HepG2 (cell line): ENCODE measurements around the gene KIF22. TPM values are rescaled to one million over a fixed set of nuclear protein-coding genes. Genes with fewer than 3 reads are reported as not detected.

Source experiments
- CHCHD3 ChIP-seq: sonication (generic); formaldehyde crosslinking; IDR thresholded peaks from 2 replicates; pipeline ENCODE4 v1.8.0; 2022; ENCODE audit warnings: mild to moderate bottlenecking, missing genetic modification reagents, moderate library complexity
- ELK4 ChIP-seq: sonication (generic); formaldehyde crosslinking; IDR thresholded peaks from 2 replicates; pipeline ENCODE4 v1.9.0; 2021; ENCODE audit warnings: missing genetic modification reagents, borderline replicate concordance
- GTF2F1 ChIP-seq: fragments of 150-350 bp; IDR thresholded peaks from 2 replicates; pipeline ENCODE4 v1.6.1; 2014; ENCODE audit warnings: low read length
- HMGA1 ChIP-seq: sonication (generic); formaldehyde crosslinking; conservative IDR thresholded peaks from 2 replicates; pipeline ENCODE4 v1.4.0; 2020; ENCODE audit warnings: missing genetic modification reagents
- KLF11 ChIP-seq: IDR thresholded peaks from 2 replicates; pipeline ENCODE4 v1.6.1; 2016; ENCODE audit warnings: missing compliant biosample characterization
- MED13 ChIP-seq: sonication (generic); formaldehyde crosslinking; IDR thresholded peaks from 2 replicates; pipeline ENCODE4 v1.5.0; 2020; ENCODE audit warnings: missing genetic modification reagents
- RBFOX2 ChIP-seq: fragments of 200-400 bp; formaldehyde crosslinking; IDR thresholded peaks from 2 replicates; pipeline ENCODE4 v1.6.1; 2017; ENCODE audit warnings: low read depth, mild to moderate bottlenecking, low read length
- SOX6 ChIP-seq, 2 experiments: fragments of 450-650 bp in 1 of 2; sonication (generic) in 1 of 2; formaldehyde crosslinking in 1 of 2; IDR thresholded peaks; 2 replicates each; pipeline versions ENCODE4 v1.4.0 to v1.6.1; 2017 to 2020; ENCODE audit warnings: antibody characterized with exemption in 1 of 2, mild to moderate bottlenecking in 1 of 2, missing genetic modification reagents in 1 of 2
- SSRP1 ChIP-seq: IDR thresholded peaks from 2 replicates; pipeline ENCODE4 v1.6.1; 2016; ENCODE audit warnings: control low read depth
- TBX3 ChIP-seq: fragments of 450-650 bp; IDR thresholded peaks from 2 replicates; pipeline ENCODE4 v1.6.1; 2017; ENCODE audit warnings: antibody characterized with exemption, mild to moderate bottlenecking, inconsistent platforms, borderline replicate concordance
- ZBED4 ChIP-seq: sonication (generic); formaldehyde crosslinking; IDR thresholded peaks from 2 replicates; pipeline ENCODE4 v1.4.0; 2020; ENCODE audit warnings: missing genetic modification reagents, borderline replicate concordance
- ZBTB8A ChIP-seq: sonication (generic); formaldehyde crosslinking; IDR thresholded peaks from 2 replicates; pipeline ENCODE4 v1.4.0; 2020; ENCODE audit warnings: mild to moderate bottlenecking, low read depth, missing genetic modification reagents, borderline replicate concordance
- ZFP41 ChIP-seq: sonication (generic); formaldehyde crosslinking; IDR thresholded peaks from 2 replicates; pipeline ENCODE4 v1.4.0; 2020; ENCODE audit warnings: mild to moderate bottlenecking, missing genetic modification reagents, borderline replicate concordance
- ZNF138 ChIP-seq: sonication (generic); formaldehyde crosslinking; IDR thresholded peaks from 2 replicates; pipeline ENCODE4 v1.5.0; 2020; ENCODE audit warnings: mild to moderate bottlenecking, low read depth, missing genetic modification reagents
- ZNF432 ChIP-seq: sonication (generic); formaldehyde crosslinking; IDR thresholded peaks from 2 replicates; pipeline ENCODE4 v1.5.0; 2020; ENCODE audit warnings: missing genetic modification reagents, mild to moderate bottlenecking, borderline replicate concordance
- ZNF546 ChIP-seq: sonication (generic); formaldehyde crosslinking; conservative IDR thresholded peaks from 2 replicates; pipeline ENCODE4 v1.8.1; 2023; ENCODE audit warnings: mild to moderate bottlenecking, missing genetic modification reagents
- ZNF709 ChIP-seq: sonication (generic); formaldehyde crosslinking; IDR thresholded peaks from 2 replicates; pipeline ENCODE4 v1.5.0; 2020; ENCODE audit warnings: mild to moderate bottlenecking, missing genetic modification reagents
- ZSCAN9 ChIP-seq: IDR thresholded peaks from 2 replicates; pipeline ENCODE4 v1.6.1; 2016; ENCODE audit warnings: borderline replicate concordance
- polyA plus RNA-seq, 8 experiments: library from polyadenylated mRNA; depleted of rRNA in 3 of 8; stranded (reverse) in 7 of 8; unstranded in 1 of 8; fragments of >200 nt; fragmentation: Illumina TruSeq in 4 of 8; extraction: Trizol in 4 of 8; gene quantifications; 2 replicates each; pipeline versions ENCODE4 v1.2.1 to v1.2.3, GENCODE V29; 2011 to 2016; ENCODE audit warnings: low read depth in 4 of 8, missing spikeins in 1 of 8, mixed read lengths in 1 of 8; ENCODE audit not compliant: insufficient read depth in 1 of 8
- total RNA-seq, 5 experiments: library from RNA; depleted of rRNA; stranded (reverse); fragments of >200 nt; fragmentation: Illumina TruSeq; extraction: Trizol; gene quantifications; 2 replicates each; pipeline ENCODE4 v1.2.3, GENCODE V29; 2016; ENCODE audit warnings: low read depth in 1 of 5
- TF ChIP-seq, protein P1 (sequence below), 2 experiments: sonication (generic) in 1 of 2; formaldehyde crosslinking in 1 of 2; IDR thresholded peaks; 2 replicates each; pipeline versions ENCODE4 v1.4.0 to v1.6.1; 2016 to 2020; ENCODE audit warnings: borderline replicate concordance in 1 of 2, low read depth in 1 of 2, mild to moderate bottlenecking in 1 of 2, missing genetic modification reagents in 1 of 2

KIF22 gene
- total and polyA plus RNA-seq, 2 of the 13 experiments (the other 11 are each of a cell fraction or from before 2014, with no cell fraction given): 95.8 to 118 TPM

DNA sequence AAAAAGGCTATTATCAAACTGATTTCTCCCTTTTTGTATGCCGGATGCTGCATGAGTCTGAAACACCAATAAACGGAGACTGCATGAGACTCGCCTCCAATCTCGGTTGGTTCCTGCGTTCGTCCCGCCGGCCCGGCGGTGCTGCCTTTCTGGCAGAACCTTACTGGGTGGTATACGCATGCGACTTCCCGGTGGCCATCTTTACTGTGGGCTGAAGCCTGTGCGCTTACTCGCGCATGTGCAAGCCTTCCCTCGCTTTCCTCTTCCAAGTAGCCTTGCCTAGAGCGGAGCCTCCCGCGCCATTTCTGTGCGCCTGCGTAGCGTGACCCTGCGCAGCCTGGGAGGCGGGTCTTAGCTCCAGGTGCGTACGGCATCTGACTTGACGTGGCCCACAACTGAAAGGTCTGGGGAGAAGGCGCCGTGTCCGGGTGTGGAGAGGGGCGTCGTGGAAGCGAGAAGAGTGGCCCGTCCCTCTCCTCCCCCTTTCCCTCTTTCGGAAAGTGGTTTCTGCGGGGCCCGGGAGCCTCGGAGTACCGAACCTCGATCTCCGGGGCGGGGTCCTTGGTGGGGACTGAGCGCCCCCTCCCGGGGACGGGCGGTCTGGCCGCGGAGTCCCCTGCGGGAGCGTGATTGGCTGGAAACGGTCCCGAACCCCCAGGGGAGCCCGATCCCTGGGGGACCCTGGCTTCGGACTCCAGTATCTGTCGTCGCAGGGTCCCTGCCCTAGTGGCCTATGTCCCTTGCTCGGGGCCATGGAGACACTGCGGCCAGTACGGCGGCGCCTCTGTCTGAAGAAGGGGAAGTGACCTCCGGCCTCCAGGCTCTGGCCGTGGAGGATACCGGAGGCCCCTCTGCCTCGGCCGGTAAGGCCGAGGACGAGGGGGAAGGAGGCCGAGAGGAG, 25.5 kb downstream of the KIF22 start, which contains the start of gene PAGR1 (continued):
- TF ChIP-seq, protein P1, sequence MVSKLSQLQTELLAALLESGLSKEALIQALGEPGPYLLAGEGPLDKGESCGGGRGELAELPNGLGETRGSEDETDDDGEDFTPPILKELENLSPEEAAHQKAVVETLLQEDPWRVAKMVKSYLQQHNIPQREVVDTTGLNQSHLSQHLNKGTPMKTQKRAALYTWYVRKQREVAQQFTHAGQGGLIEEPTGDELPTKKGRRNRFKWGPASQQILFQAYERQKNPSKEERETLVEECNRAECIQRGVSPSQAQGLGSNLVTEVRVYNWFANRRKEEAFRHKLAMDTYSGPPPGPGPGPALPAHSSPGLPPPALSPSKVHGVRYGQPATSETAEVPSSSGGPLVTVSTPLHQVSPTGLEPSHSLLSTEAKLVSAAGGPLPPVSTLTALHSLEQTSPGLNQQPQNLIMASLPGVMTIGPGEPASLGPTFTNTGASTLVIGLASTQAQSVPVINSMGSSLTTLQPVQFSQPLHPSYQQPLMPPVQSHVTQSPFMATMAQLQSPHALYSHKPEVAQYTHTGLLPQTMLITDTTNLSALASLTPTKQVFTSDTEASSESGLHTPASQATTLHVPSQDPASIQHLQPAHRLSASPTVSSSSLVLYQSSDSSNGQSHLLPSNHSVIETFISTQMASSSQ (IDR thresholded peaks at IDR 0.05; ENCODE audit: low read depth): no peak
- TF ChIP-seq, protein P1 (CRISPR knock-in tag; IDR thresholded peaks at IDR 0.05; ENCODE audit: borderline replicate concordance): peak; percentile 71; the same call in 1 of the 2 replicates
- TF ChIP-seq CHCHD3: peak; percentile 97
- TF ChIP-seq ELK4 (CRISPR knock-in tag): no peak
- TF ChIP-seq KLF11: peak; percentile 20; the same call in 1 of the 2 replicates
- TF ChIP-seq ZNF138 (CRISPR knock-in tag): 0 out of 2 replicates have a peak, but pooled peaks have one; percentile 78
- no peak for TF ChIP-seq ZNF432 (CRISPR knock-in tag)
- peak; percentile 80 for TF ChIP-seq ZNF709 (CRISPR knock-in tag)
- TF ChIP-seq ZBED4 (CRISPR knock-in tag): peak; percentile 75; the same call in 1 of the 2 replicates
- TF ChIP-seq SSRP1: peak; percentile 69
- TF ChIP-seq ZNF546: 0 out of 2 replicates have a peak, but pooled peaks have one; percentile 36
- TF ChIP-seq ZBTB8A (CRISPR knock-in tag): peak; percentile 92; the same call in 1 of the 2 replicates
- peak; percentile 19; the same call in 1 of the 2 replicates for TF ChIP-seq ZFP41 (CRISPR knock-in tag)
- TF ChIP-seq TBX3: no peak
- peak; percentile 92 for TF ChIP-seq RBFOX2
- peak; percentile 50; the same call in 1 of the 2 replicates for TF ChIP-seq MED13 (CRISPR knock-in tag)
- TF ChIP-seq ZSCAN9 (CRISPR knock-in tag): peak; percentile 94
- TF ChIP-seq GTF2F1: no peak
- TF ChIP-seq SOX6 (IDR thresholded peaks at IDR 0.05): no peak
- TF ChIP-seq SOX6 (CRISPR knock-in tag; IDR thresholded peaks at IDR 0.05): peak; percentile 65
- no peak for TF ChIP-seq HMGA1 (CRISPR knock-in tag)
